Neural crest cell (in vitro differentiated cells): ENCODE results near the gene VPS37B. TPM values are rescaled to one million over a fixed set of nuclear protein-coding genes. Genes with fewer than 3 reads are reported as not detected.
"Not testable (repeated sequence)": the region's sequence is repeated elsewhere in the genome, so short reads cannot be mapped to it uniquely, and the experiment has no call there.

Experiments used
- DNase-seq: peaks from one replicate; pipeline ENCODE4 v3.0.0; 2021; ENCODE audit warnings: low read depth, mixed read lengths, low spot score
- H3K27ac Mint-ChIP-seq: one replicate; pipeline ENCODE4 v1.8.0; 2021; ENCODE audit warnings: mild to moderate bottlenecking, mixed read lengths; ENCODE audit not compliant: unreplicated experiment
- H3K27me3 Mint-ChIP-seq: 2 replicates; pipeline ENCODE4 v1.8.0; 2021; ENCODE audit warnings: low read depth, mild to moderate bottlenecking, mixed read lengths
- H3K36me3 Mint-ChIP-seq: 2 replicates; pipeline ENCODE4 v1.8.0; 2021; ENCODE audit warnings: low read depth, mild to moderate bottlenecking, mixed read lengths
- H3K4me1 Mint-ChIP-seq: 2 replicates; pipeline ENCODE4 v1.8.0; 2021; ENCODE audit warnings: mixed read lengths
- H3K4me3 Mint-ChIP-seq: one replicate; pipeline ENCODE4 v1.8.0; 2021; ENCODE audit warnings: mild to moderate bottlenecking, mixed read lengths
- H3K9me3 Mint-ChIP-seq: 2 replicates; pipeline ENCODE4 v1.8.0; 2021; ENCODE audit warnings: mixed read lengths
- long read RNA-seq: library from polyadenylated mRNA; unstranded; transcript quantifications from one replicate; pipeline ENCODE4 v2.0.0, GENCODE V29; 2020
- total RNA-seq: library from RNA; stranded (reverse); gene quantifications from 2 replicates; pipeline ENCODE4 v1.2.1, GENCODE V29; 2021
- TF ChIP-seq, protein P1 (sequence below): fragments of 200-600 bp; sonication (generic); conservative IDR thresholded peaks from 2 replicates; pipeline ENCODE4 v1.5.0; 2021; ENCODE audit warnings: antibody characterized with exemption, mild to moderate bottlenecking

The VPS37B gene, protein sequence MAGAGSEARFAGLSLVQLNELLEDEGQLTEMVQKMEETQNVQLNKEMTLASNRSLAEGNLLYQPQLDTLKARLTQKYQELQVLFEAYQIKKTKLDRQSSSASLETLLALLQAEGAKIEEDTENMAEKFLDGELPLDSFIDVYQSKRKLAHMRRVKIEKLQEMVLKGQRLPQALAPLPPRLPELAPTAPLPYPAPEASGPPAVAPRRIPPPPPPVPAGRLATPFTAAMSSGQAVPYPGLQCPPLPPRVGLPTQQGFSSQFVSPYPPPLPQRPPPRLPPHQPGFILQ
- total RNA-seq, result 40.9 and 41.5 TPM in 2 replicates
- long read RNA-seq, partial matches to known transcripts, result 1 of 4 reads
- long read RNA-seq, other reads (novel, unspliced or antisense), result 3 of 4 reads

DNA sequence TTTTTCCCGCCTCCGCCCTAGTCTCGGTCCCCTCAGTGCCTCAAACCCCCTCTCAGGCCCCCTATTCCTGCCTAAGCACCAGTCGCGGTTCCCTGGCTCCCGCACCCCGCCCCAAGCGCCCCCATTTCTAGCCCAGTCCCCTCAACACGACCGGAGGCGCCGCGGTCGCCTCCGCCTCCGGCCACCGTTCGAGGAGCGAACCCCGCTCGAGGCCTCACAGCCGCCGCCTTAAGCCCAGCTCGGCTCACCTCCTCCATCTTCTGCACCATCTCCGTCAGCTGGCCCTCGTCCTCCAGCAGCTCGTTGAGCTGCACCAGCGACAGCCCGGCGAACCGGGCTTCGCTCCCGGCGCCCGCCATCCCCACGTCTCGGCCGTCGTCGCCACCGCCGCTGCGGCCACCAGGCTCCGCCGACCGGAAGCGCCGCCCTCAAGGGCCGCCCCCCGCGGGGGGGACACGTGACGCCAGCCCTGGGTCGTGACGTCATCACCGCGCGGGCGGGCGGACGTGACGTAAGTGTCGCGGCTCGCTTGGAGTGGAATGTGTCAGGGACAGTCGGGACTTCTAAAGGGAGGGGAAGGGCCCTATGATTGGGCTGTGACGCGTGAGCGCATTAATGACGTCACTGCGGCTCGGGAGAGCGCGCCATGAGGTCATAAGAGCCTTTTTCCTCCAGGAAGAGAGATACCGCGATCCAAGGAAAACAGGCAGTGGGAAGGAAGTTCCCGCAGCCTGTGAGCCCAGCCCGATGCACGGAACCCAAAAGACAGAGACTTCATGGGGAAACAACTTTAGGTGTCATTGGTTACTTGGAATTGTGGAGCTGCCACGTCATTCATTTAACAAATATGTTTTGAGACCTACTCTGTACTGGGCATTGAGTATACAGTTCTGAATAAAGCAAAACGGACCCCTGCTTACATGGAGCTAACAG, at the start of gene VPS37B:
Gene VPS37B (minus strand): TSS at position 421 of the 933 bp plus-strand sequence. CDS start 62 bp downstream, at position 359.
- Mint-ChIP-seq H3K4me1 (peaks cover 71% of the 10 kb centered on the region), H3K27ac (peak within 1 kb of the TSS; percentile 98), H3K4me3 (peak within 1 kb of the TSS; percentile 98), H3K9me3 (no peaks in the 10 kb centered on the region), H3K27me3 (no peaks in the 10 kb centered on the region), H3K36me3 (no peaks in the 10 kb centered on the region)
- peak; percentile 78 for DNase-seq
- TF ChIP-seq, protein P1, sequence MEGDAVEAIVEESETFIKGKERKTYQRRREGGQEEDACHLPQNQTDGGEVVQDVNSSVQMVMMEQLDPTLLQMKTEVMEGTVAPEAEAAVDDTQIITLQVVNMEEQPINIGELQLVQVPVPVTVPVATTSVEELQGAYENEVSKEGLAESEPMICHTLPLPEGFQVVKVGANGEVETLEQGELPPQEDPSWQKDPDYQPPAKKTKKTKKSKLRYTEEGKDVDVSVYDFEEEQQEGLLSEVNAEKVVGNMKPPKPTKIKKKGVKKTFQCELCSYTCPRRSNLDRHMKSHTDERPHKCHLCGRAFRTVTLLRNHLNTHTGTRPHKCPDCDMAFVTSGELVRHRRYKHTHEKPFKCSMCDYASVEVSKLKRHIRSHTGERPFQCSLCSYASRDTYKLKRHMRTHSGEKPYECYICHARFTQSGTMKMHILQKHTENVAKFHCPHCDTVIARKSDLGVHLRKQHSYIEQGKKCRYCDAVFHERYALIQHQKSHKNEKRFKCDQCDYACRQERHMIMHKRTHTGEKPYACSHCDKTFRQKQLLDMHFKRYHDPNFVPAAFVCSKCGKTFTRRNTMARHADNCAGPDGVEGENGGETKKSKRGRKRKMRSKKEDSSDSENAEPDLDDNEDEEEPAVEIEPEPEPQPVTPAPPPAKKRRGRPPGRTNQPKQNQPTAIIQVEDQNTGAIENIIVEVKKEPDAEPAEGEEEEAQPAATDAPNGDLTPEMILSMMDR, result no peak

- H3K4me3 Mint-ChIP-seq, result no peak overlapping the region
- peak; percentile 28 for DNase-seq
- H3K27ac Mint-ChIP-seq, result peak overlapping the region; percentile 67
- no peaks in the 10 kb centered on the region for H3K27me3 Mint-ChIP-seq
- no peaks in the 10 kb centered on the region for H3K9me3 Mint-ChIP-seq
- H3K4me1 Mint-ChIP-seq, result peaks cover 36% of the 10 kb centered on the region
- no peaks in the 10 kb centered on the region for H3K36me3 Mint-ChIP-seq
- TF ChIP-seq, protein P1, result no peak
Observed at GRCh38 chr12:122944605-122945592, 49.0 kb upstream of the VPS37B start.

DNA sequence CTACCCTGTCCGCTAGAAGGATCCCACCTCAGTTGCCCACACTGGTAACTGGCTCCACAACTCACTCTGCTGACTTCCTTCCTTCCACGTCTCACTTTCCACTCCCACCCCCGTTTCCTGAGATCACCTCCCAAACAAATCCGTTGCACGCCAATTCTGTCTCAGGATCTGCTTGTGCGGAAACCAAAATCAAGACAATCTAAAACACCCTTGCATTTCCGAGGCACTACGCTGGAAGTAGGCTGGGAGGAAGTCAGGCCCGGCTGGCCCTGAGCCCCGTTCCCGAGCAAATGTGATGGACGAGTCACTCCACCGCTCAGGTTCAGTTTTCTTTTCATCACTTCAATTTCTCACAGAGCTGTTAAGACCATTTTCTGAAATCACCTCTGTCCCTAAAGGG, 47.3 kb upstream of the VPS37B start:
- TF ChIP-seq, protein P1, result no peak
- Mint-ChIP-seq H3K4me3 (no peak overlapping the region), H3K9me3 (no peaks in the 10 kb centered on the region), H3K27me3 (no peaks in the 10 kb centered on the region), H3K27ac (no peak overlapping the region), H3K4me1 (peaks cover 36% of the 10 kb centered on the region), H3K36me3 (peaks cover 2% of the 10 kb centered on the region)
- DNase-seq, result no peak

GRCh38 chr12:122942637-122943036, 46.7 kb upstream of the VPS37B start:
- TF ChIP-seq, protein P1, result no peak
- Mint-ChIP-seq H3K36me3 (peaks cover 2% of the 10 kb centered on the region), H3K27me3 (no peaks in the 10 kb centered on the region), H3K27ac (no peak overlapping the region), H3K9me3 (no peaks in the 10 kb centered on the region), H3K4me1 (peaks cover 36% of the 10 kb centered on the region), H3K4me3 (no peak overlapping the region)
- no peak for DNase-seq

DNA sequence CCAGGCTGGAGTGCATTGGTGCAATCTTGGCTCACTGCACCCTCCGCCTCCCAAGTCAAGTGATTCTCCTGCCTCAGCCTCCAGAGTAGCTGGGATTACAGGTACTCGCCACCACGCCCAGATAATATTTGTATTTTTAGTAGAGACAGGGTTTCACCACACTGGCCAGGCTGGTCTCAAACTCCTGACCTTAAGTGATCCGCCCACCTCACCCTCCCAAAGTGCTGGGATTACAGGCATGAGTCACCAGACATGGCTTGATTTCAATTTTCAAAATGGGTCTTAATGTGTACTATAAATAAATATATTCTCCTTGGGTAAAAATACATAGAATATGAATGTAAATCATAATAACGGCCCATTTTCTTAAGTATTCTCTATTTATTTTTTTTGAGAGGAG, 45.4 kb upstream of the VPS37B start:
- H3K27me3 Mint-ChIP-seq, H3K9me3 Mint-ChIP-seq, H3K27ac Mint-ChIP-seq, H3K4me3 Mint-ChIP-seq, H3K36me3 Mint-ChIP-seq, DNase-seq: not testable (repeated sequence)
- peaks cover 26% of the 10 kb centered on the region for H3K4me1 Mint-ChIP-seq
